ENCODE data around the gene SLC8B1.
A peak's percentile ranks its signal among the peaks of the same experiment; 100 is the strongest.
"Not testable (repeated sequence)": the region's sequence is repeated elsewhere in the genome, so short reads cannot be mapped to it uniquely, and the experiment has no call there.

SLC8B1 gene

DNA sequence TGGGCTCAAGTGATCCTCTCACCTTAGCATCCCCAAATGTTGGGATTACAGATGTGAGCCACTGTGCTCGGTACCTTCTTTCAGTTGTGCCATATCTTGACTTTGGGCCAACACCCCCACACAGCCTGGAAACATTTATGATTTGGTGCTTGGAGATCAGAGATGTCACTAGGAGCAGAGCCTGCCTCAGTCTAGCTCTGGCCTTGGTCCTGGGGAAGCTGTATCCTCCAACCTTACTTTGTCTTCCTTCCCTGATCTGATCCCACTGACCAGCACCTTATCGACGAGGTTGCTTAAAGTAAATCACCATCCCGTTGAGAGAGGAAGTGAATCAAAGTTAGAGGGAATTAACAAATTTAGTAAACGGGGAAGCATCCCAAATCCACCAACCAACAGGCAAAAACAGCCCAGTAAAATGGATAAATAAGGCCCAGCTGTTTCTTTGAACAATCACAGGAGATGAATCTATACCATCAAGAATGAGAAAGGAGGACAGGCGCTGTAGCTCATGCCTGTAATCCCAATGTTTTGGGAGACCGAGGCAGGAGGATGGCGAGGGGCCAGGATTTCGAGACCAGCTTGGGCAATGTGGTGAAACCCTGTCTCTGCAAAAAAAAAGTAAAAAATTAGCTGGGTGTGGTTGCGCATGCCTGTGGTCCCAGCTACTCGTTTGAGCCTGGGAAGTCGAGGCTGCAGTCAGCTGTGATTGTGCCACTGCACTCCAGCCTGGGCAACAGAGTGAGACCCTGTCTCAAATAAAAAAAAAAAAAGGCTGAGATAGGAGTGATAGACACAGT, 26.9 kb upstream of the SLC8B1 start:
- H3K27ac ChIP-seq: no peak overlapping the region
- no peaks in the 10 kb centered on the region for H3K27me3 ChIP-seq (ENCODE audit: insufficient read depth, low read depth, severe bottlenecking)
- DNase-seq: no peak
- no peak for TF ChIP-seq CTCF (IDR thresholded peaks at IDR 0.05; ENCODE audit: low read depth, low read length)
- H3K4me3 ChIP-seq (ENCODE audit: low read depth, low read length): no peak overlapping the region
- peaks cover 27% of the 10 kb centered on the region for H3K36me3 ChIP-seq
- no peaks in the 10 kb centered on the region for H3K9me3 ChIP-seq (ENCODE audit: severe bottlenecking)

DNA sequence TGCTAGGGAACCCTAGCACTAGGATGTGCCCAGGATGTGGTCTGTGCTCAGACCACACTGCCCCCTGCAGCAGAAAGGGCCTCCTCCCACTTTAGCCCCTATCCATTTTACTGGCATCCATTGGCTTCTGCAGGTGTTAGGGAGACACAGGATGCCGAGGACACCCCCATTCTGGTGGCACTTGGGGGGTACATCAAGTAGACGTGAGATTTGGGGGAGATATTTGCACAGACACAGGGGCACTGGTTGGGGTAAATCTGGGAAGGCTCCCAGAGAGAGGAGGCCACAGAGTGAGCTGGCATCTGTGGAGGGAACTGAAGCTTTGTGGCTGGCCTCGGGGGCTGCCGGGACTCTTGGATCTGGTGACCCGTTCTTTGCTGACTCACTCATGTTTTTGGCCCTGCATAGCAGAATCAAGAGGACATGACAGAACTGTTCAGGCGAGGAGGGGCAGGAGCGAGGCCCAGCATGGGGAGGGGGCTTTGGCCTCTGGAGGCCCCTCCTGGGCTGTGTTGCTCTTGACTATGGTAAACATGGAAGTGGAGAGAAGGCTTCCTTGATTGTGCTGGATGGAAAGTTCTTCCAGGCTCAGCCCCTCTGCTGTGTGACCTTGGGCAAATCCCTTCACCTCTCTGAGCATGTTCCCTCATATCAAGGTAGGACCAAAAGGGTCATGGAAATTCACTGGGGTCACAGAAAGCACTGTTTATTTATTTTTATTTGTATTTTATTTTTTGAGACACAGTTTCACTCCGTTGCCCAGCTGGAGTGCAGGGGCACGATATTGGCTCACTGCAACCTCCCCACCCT, 25.2 kb upstream of the SLC8B1 start:
- H3K4me3 ChIP-seq (ENCODE audit: low read depth, low read length): no peak overlapping the region
- DNase-seq: no peak

GRCh38 chr12:113359133-113359938, 24.4 kb upstream of the SLC8B1 start:
- Histone ChIP-seq H3K36me3 (peaks cover 17% of the 10 kb centered on the region; the same call in 1 of the 2 replicates), H3K4me3 (ENCODE audit: low read depth, low read length) (peak overlapping the region; percentile 75), H3K9me3 (ENCODE audit: severe bottlenecking) (no peaks in the 10 kb centered on the region), H3K27me3 (ENCODE audit: insufficient read depth, low read depth, severe bottlenecking) (no peaks in the 10 kb centered on the region), H3K27ac (peak overlapping the region; percentile 80)
- DNase-seq: no peak
- TF ChIP-seq CTCF (IDR thresholded peaks at IDR 0.05; ENCODE audit: low read depth, low read length): no peak

More for the DNA sequence above, 25.2 kb upstream of the SLC8B1 start:
- peak; percentile 35; the same call in 1 of the 2 replicates for TF ChIP-seq CTCF (IDR thresholded peaks at IDR 0.05; ENCODE audit: low read depth, low read length)
- Histone ChIP-seq H3K9me3 (ENCODE audit: severe bottlenecking) (no peaks in the 10 kb centered on the region), H3K36me3 (peaks cover 20% of the 10 kb centered on the region; the same call in 1 of the 2 replicates), H3K27ac (no peak overlapping the region), H3K27me3 (ENCODE audit: insufficient read depth, low read depth, severe bottlenecking) (no peaks in the 10 kb centered on the region)

DNA sequence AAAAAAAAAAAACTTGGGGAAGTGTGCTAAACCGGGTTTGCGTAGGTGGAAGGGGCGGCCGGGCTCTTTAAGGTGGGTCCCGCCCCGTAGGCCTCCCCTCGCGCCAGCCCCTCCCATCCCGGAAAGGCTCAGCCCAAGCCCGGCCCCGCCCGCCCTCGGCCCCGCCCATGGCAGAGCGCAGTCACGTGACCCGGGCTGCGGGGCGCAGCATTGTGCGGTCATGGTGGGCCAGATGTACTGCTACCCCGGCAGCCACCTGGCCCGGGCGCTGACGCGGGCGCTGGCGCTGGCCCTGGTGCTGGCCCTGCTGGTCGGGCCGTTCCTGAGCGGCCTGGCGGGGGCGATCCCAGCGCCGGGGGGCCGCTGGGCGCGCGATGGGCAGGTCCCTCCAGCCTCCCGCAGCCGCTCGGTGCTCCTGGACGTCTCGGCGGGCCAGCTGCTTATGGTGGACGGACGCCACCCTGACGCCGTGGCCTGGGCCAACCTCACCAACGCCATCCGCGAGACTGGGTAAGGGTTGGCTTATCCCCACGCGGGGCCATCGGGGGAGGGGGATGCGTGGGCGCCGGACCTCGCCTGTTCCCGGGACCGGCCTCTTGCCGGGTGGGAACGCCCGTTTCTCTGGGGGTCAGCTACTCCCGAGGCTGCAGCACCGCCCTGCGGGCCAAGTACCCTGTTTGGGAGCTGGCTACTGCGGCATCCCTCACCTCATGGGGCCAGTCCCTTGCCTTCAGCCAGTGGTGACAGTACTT, 23.6 kb upstream of the SLC8B1 start, which contains the start of gene PLBD2:
TSS of gene PLBD2 (plus strand) at position 207 of the 752 bp plus-strand sequence. CDS start at position 221, 14 bp downstream.
- DNase-seq: peak; percentile 94
- no peaks in the 10 kb centered on the region for H3K27me3 ChIP-seq (ENCODE audit: insufficient read depth, low read depth, severe bottlenecking)
- H3K4me3 ChIP-seq (ENCODE audit: low read depth, low read length): peak within 1 kb of the TSS; percentile 75
- H3K27ac ChIP-seq: peak within 1 kb of the TSS; percentile 80
- H3K36me3 ChIP-seq: peaks cover 17% of the 10 kb centered on the region; the same call in 1 of the 2 replicates
- H3K9me3 ChIP-seq (ENCODE audit: severe bottlenecking): no peaks in the 10 kb centered on the region
- TF ChIP-seq CTCF (IDR thresholded peaks at IDR 0.05; ENCODE audit: low read depth, low read length): peak; percentile 28

- DNase-seq; H3K27me3 ChIP-seq (ENCODE audit: insufficient read depth, low read depth, severe bottlenecking); H3K36me3 ChIP-seq; H3K9me3 ChIP-seq (ENCODE audit: severe bottlenecking); H3K27ac ChIP-seq; H3K4me3 ChIP-seq (ENCODE audit: low read depth, low read length): not testable (repeated sequence)
These were observed 19.3 kb upstream of the SLC8B1 start for GRCh38 chr12:113354192-113354591.
